Bronchial epithelial cell (primary cell): ENCODE measurements around the gene BANK1. TPM values are rescaled to one million over a fixed set of nuclear protein-coding genes. Genes with fewer than 3 reads are reported as not detected.

Experiments
- DNase-seq: peaks from one replicate; pipeline ENCODE4 v3.0.0-alpha.2; 2010; ENCODE audit warnings: low read depth
- FAIRE-seq: peaks from 2 replicates; lab custom pipeline; 2011; peaks lifted over from hg19 to GRCh38; lab: Jason Lieb, UNC
- H3K27me3 ChIP-seq: 2 replicates; pipeline ENCODE4 v1.5.1; 2011; ENCODE audit warnings: low read length; ENCODE audit not compliant: control insufficient read depth, insufficient read depth
- H3K36me3 ChIP-seq: 2 replicates; pipeline ENCODE4 v1.5.1; 2011; ENCODE audit warnings: low read length; ENCODE audit not compliant: control insufficient read depth, insufficient read depth
- H3K4me3 ChIP-seq: 2 replicates; pipeline ENCODE4 v1.5.1; 2011; ENCODE audit warnings: mild to moderate bottlenecking, low read depth, low read length, control low read depth
- total RNA-seq: library from RNA; depleted of rRNA; stranded (reverse); fragments of >200 nt; gene quantifications from 2 replicates; pipeline ENCODE4 v1.2.1, GENCODE V29; 2014
- TF ChIP-seq, protein P1 (sequence below): IDR thresholded peaks from 2 replicates; pipeline ENCODE4 v1.5.1; 2011; ENCODE audit warnings: mild to moderate bottlenecking, moderate library complexity, low read length, control low read depth, inconsistent platforms; ENCODE audit not compliant: insufficient read depth, severe bottlenecking

BANK1 gene
- total RNA-seq, 1 donor from 2014 or later = 0.26 TPM

DNA sequence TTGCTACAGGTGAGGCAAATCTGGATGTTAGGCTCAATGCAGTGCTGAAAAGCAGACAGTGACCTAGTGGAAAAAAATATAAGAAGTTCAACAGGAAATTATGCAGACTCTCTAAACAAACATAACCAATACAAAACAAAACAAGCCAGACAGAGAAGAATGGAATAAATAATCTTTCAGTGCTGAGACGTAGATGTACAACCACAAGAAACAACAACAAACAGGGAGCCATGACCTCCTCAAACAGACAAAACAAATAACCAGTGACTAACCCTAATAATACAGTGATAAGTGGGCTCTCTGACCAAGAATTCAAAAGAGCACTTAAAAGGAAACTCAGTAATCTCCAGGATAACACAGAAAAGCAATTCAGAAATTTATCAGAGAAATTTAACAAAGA is 315.5 kb downstream of the BANK1 start:
- no peak for DNase-seq
- Histone ChIP-seq H3K4me3 (no peak overlapping the region), H3K36me3 (no peaks in the 10 kb centered on the region), H3K27me3 (no peaks in the 10 kb centered on the region)
- TF ChIP-seq, protein P1, sequence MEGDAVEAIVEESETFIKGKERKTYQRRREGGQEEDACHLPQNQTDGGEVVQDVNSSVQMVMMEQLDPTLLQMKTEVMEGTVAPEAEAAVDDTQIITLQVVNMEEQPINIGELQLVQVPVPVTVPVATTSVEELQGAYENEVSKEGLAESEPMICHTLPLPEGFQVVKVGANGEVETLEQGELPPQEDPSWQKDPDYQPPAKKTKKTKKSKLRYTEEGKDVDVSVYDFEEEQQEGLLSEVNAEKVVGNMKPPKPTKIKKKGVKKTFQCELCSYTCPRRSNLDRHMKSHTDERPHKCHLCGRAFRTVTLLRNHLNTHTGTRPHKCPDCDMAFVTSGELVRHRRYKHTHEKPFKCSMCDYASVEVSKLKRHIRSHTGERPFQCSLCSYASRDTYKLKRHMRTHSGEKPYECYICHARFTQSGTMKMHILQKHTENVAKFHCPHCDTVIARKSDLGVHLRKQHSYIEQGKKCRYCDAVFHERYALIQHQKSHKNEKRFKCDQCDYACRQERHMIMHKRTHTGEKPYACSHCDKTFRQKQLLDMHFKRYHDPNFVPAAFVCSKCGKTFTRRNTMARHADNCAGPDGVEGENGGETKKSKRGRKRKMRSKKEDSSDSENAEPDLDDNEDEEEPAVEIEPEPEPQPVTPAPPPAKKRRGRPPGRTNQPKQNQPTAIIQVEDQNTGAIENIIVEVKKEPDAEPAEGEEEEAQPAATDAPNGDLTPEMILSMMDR = no peak
- no peak for FAIRE-seq

DNA sequence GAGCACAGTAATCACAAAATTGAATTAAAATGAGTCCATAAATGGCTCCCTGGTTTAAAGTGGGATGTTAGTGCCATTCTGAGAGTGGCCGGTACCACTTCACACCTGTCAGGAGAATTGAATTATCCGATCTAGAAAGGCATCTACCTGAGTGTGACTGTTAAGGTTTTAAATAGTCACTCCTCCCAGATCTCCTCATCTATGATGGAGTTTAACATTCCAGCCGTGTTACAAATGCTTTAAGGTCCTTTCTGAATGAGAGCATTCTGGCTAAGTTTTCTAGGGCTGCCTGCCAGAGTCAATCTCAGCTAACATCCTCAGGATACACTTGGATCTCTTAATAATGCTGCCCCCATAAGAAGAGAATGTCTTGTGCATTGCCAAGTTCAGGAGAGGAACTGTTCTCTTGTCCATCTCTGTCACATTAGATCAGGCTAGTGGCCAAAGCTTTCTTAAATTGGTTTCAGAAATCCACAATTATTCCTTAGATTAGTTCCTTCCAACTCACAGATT is 323.6 kb downstream of the BANK1 start:
- DNase-seq (no peak), FAIRE-seq (no peak)
- H3K36me3 ChIP-seq = no peaks in the 10 kb centered on the region
- H3K4me3 ChIP-seq = no peak overlapping the region
- TF ChIP-seq, protein P1 = no peak
- H3K27me3 ChIP-seq = no peaks in the 10 kb centered on the region

DNA sequence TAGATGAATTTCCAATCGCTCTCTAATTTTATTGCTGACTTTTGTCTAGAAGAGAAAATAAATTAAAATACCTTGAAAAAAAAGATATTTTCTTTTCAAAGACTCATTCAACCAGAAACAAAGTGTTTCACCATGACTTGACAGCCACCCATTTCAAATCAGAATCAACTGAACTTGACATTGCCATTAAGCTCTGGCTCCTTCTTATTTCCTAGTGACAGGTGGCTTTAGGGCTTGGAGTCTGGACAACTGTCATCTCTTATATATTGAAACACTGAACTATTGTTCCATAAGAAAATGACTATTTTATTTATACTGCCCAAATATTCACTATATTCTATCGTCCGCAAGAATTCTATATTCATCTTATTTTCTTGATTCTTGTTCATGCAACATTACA is 325.6 kb downstream of the BANK1 start:
- H3K36me3 ChIP-seq = no peaks in the 10 kb centered on the region
- H3K27me3 ChIP-seq = no peaks in the 10 kb centered on the region
- FAIRE-seq (no peak), DNase-seq (no peak)
- TF ChIP-seq, protein P1 = no peak
- H3K4me3 ChIP-seq = no peak overlapping the region

DNA sequence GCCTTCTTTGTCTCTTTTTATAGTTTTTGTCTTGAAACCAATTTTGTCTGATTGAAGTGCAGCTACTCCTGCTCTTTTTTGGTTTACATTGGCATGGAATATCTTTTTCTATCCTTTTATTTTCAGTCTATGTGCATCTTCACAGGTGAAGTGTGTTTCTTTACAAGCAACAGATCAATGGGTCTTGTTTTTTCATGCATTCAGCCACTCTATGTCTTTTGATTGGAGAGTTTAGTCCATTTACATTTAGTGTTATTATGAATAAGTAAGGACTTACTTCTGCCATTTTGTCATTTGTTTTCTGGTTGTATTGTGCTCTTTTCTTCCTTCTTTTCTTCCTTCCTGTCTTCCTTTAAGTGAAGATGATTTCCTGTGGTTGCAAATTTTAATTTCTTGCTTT is 330.3 kb downstream of the BANK1 start:
- TF ChIP-seq, protein P1 = no peak
- DNase-seq = no peak
- no peak for FAIRE-seq

More for the DNA sequence above, 330.3 kb downstream of the BANK1 start:
- H3K4me3 ChIP-seq = no peak overlapping the region
- H3K36me3 ChIP-seq = no peaks in the 10 kb centered on the region
- no peaks in the 10 kb centered on the region for H3K27me3 ChIP-seq
